K562 (cell line): ENCODE data around the gene HS3ST4. TPM values are rescaled to one million over a fixed set of nuclear protein-coding genes. Genes with fewer than 3 reads are reported as not detected.

Experiments used
- ATAC-seq: fragments of 200-7000 bp; cut with Tn5 transposase; 3 replicates; pipeline ENCODE4 v1.9.1; 2020; ENCODE audit warnings: moderate library complexity
- BruUV-seq: library from RNA; stranded (reverse); fragments of 400-500 nt; replicated peaks from 2 replicates; lab custom pipeline; 2021; lab: Mats Ljungman, UMichigan
- CTCF ChIA-PET: fragments of 300-600 bp; formaldehyde crosslinking; extraction: SDS; loops from one replicate; lab custom pipeline; 2021; ENCODE audit warnings: low intra/inter-chr PET ratio; lab: Yijun Ruan, JAX
- POLR2A ChIA-PET: fragments of 300-600, 350-650 bp; sonication (Branson Sonifier 250); formaldehyde crosslinking; extraction: SDS; loops from one replicate; lab custom pipeline; 2021; ENCODE audit warnings: antibody characterized with exemption, inconsistent platforms; lab: Yijun Ruan, JAX
- DNase-seq, 4 experiments: peaks; one replicate each; pipeline versions ENCODE4 v3.0.0 to v3.0.0-alpha.2; 2011 to 2018; ENCODE audit warnings: low spot score in 3 of 4, mixed read lengths in 3 of 4; ENCODE audit errors: extremely low read depth in 1 of 4
- FAIRE-seq: peaks from 2 replicates; lab custom pipeline; 2011; peaks lifted over from hg19 to GRCh38; lab: Jason Lieb, UNC
- H2AFZ ChIP-seq: 2 replicates; pipeline ENCODE4 v1.6.0; 2011; ENCODE audit warnings: low read depth, low read length, control low read depth, inconsistent platforms
- H3K27ac ChIP-seq: fragments of 200-600 bp; 3 replicates; pipeline ENCODE4 v1.8.0; 2011; ENCODE audit warnings: low read depth, mild to moderate bottlenecking, control low read depth, inconsistent platforms, low read length, moderate library complexity, mixed read lengths; ENCODE audit errors: extremely low read depth
- H3K27me3 ChIP-seq, 2 experiments: fragments of 300-600 bp in 1 of 2; 2 replicates in 1 of 2; 3 replicates in 1 of 2; pipeline versions ENCODE4 v1.6.0 to v1.8.0; 2011; ENCODE audit warnings: inconsistent platforms in 2 of 2, low read length in 2 of 2, mild to moderate bottlenecking in 1 of 2, mixed read lengths in 1 of 2, moderate library complexity in 1 of 2; ENCODE audit not compliant: control insufficient read depth in 2 of 2, insufficient read depth in 2 of 2
- H3K36me3 ChIP-seq: fragments of 300-600 bp; 3 replicates; pipeline ENCODE4 v1.8.0; 2011; ENCODE audit warnings: mild to moderate bottlenecking, low read length, inconsistent platforms; ENCODE audit not compliant: control insufficient read depth, insufficient read depth
- H3K4me1 ChIP-seq, 2 experiments: fragments of 200-600 bp in 1 of 2; replicated peaks in 1 of 2; 2 replicates in 1 of 2; 3 replicates in 1 of 2; pipeline versions ENCODE4 v1.5.1 to v1.8.0; 2011; ENCODE audit warnings: inconsistent platforms in 2 of 2, low read length in 2 of 2, mild to moderate bottlenecking in 1 of 2, mixed read lengths in 1 of 2, moderate library complexity in 1 of 2; ENCODE audit not compliant: control insufficient read depth in 2 of 2, insufficient read depth in 2 of 2
- H3K4me2 ChIP-seq: 2 replicates; pipeline ENCODE4 v1.6.1; 2011; ENCODE audit warnings: low read length, control low read depth, inconsistent platforms, mixed read lengths; ENCODE audit not compliant: insufficient read depth
- H3K4me3 ChIP-seq: fragments of 200-600 bp; sonication (generic), shearing (Covaris generic); 2 replicates; pipeline ENCODE4 v1.5.1; 2016; ENCODE audit warnings: control low read depth, inconsistent platforms
- H3K79me2 ChIP-seq: fragments of 200-600 bp; 3 replicates; pipeline ENCODE4 v1.8.0; 2011; ENCODE audit warnings: low read length, inconsistent platforms; ENCODE audit not compliant: control insufficient read depth, insufficient read depth
- H3K9ac ChIP-seq, 2 experiments: 2 replicates each; pipeline versions ENCODE4 v1.6.0 to v1.6.1; 2011; ENCODE audit warnings: low read depth in 2 of 2, low read length in 2 of 2, control low read depth in 1 of 2, inconsistent platforms in 1 of 2, mild to moderate bottlenecking in 1 of 2, mixed read lengths in 1 of 2; ENCODE audit not compliant: insufficient read depth in 1 of 2
- H3K9me1 ChIP-seq: one replicate; pipeline ENCODE4 v1.6.0; 2011; ENCODE audit warnings: inconsistent platforms, mild to moderate bottlenecking, low read length, moderate library complexity; ENCODE audit not compliant: control insufficient read depth, insufficient read depth
- H3K9me3 ChIP-seq: replicated peaks from 2 replicates; pipeline ENCODE4 v1.5.1; 2011; ENCODE audit warnings: low read depth, low read length, inconsistent platforms; ENCODE audit not compliant: control insufficient read depth, insufficient read depth
- H4K20me1 ChIP-seq: replicated peaks from 2 replicates; pipeline ENCODE4 v1.6.1; 2011; ENCODE audit warnings: low read length, inconsistent platforms, mixed read lengths; ENCODE audit not compliant: control insufficient read depth, insufficient read depth
- CEBPB ChIP-seq: fragments of 450-650 bp; IDR thresholded peaks from 2 replicates; pipeline ENCODE4 v1.6.1; 2016; ENCODE audit warnings: missing genetic modification characterization, missing compliant biosample characterization
- ESRRA ChIP-seq: fragments of 450-650 bp; IDR thresholded peaks from 2 replicates; pipeline ENCODE4 v1.6.1; 2014; ENCODE audit warnings: low read depth, mild to moderate bottlenecking, moderate library complexity, borderline replicate concordance
- FIP1L1 ChIP-seq: fragments of 200-400 bp; formaldehyde crosslinking; IDR thresholded peaks from 2 replicates; pipeline ENCODE4 v1.6.1; 2018; ENCODE audit warnings: mild to moderate bottlenecking, low read depth, low read length; ENCODE audit not compliant: poor library complexity, severe bottlenecking
- IFI16 ChIP-seq: fragments of 250-450 bp; sonication (Bioruptor Pico); IDR thresholded peaks from 2 replicates; pipeline ENCODE4 v2.1.2; 2022; ENCODE audit warnings: mild to moderate bottlenecking, inconsistent platforms
- KDM1A ChIP-seq, 2 experiments: fragments of 450-650 bp; IDR thresholded peaks; 2 replicates each; pipeline ENCODE4 v1.6.1; 2016; ENCODE audit warnings: mild to moderate bottlenecking in 2 of 2
- MAFG ChIP-seq: fragments of 450-650 bp; conservative IDR thresholded peaks from 2 replicates; pipeline ENCODE4 v1.6.1; 2016; ENCODE audit warnings: missing genetic modification characterization, missing compliant biosample characterization
- MTF1 ChIP-seq: fragments of 250-450 bp; sonication (Bioruptor Pico); IDR thresholded peaks from 2 replicates; pipeline ENCODE4 v1.9.0; 2021; ENCODE audit warnings: moderate library complexity, mild to moderate bottlenecking, inconsistent platforms, borderline replicate concordance
- PCBP1 ChIP-seq: fragments of 200-400 bp; formaldehyde crosslinking; IDR thresholded peaks from 2 replicates; pipeline ENCODE4 v1.6.1; 2018; ENCODE audit warnings: mild to moderate bottlenecking, low read depth, low read length; ENCODE audit not compliant: poor library complexity, severe bottlenecking
- RFX7 ChIP-seq: fragments of 250-450 bp; sonication (Bioruptor Pico); IDR thresholded peaks from 2 replicates; pipeline ENCODE4 v1.5.1; 2021; ENCODE audit warnings: mild to moderate bottlenecking
- SAP30 ChIP-seq: fragments of 200-600 bp; sonication (generic); IDR thresholded peaks from 2 replicates; pipeline ENCODE4 v1.6.1; 2012; ENCODE audit warnings: borderline replicate concordance, low read depth, mild to moderate bottlenecking, moderate library complexity, low read length, control low read depth, inconsistent platforms; ENCODE audit not compliant: insufficient read depth, poor library complexity, severe bottlenecking
- SRSF9 ChIP-seq: fragments of 200-400 bp; formaldehyde crosslinking; IDR thresholded peaks from 2 replicates; pipeline ENCODE4 v1.6.1; 2017; ENCODE audit warnings: low read depth, low read length, borderline replicate concordance
- VEZF1 ChIP-seq: fragments of 200-800 bp; sonication (Bioruptor generic); IDR thresholded peaks from 2 replicates; pipeline ENCODE4 v1.6.1; 2017; ENCODE audit warnings: missing genetic modification characterization, missing compliant biosample characterization
- ZFPM2 ChIP-seq: fragments of 250-450 bp; sonication (Bioruptor Pico); IDR thresholded peaks from 2 replicates; pipeline ENCODE4 v1.5.1; 2022; ENCODE audit warnings: mild to moderate bottlenecking
- ZNF311 ChIP-seq: fragments of 250-450 bp; sonication (Bioruptor Pico); IDR thresholded peaks from 2 replicates; pipeline ENCODE4 v1.4.0; 2020; ENCODE audit warnings: mild to moderate bottlenecking, moderate library complexity
- ZNF316 ChIP-seq: fragments of 450-650 bp; IDR thresholded peaks from 2 replicates; pipeline ENCODE4 v1.6.1; 2016
- ZNF354B ChIP-seq: fragments of 250-450 bp; sonication (Bioruptor Pico); IDR thresholded peaks from 2 replicates; pipeline ENCODE4 v1.4.0; 2020
- WGBS: fragments of 100-300 bp; shearing (Covaris generic); methylation state at CpG from one replicate; pipeline ENCODE4 v1.1.6; 2016; ENCODE audit warnings: low coverage, mixed read lengths; ENCODE audit not compliant: insufficient coverage; ENCODE audit errors: missing lambda C conversion rate; 5-methylcytosine and 5-hydroxymethylcytosine counted together
- in situ Hi-C: fragments of 300-500 bp; cut with MboI; formaldehyde crosslinking; loops from 4 replicates; pipeline ENCODE4 v1.15.0; 2018; ENCODE audit warnings: inconsistent platforms, mixed read lengths
- intact Hi-C: fragments of 100-400 bp; cut with micrococcal nuclease; formaldehyde crosslinking; loops from 2 replicates; pipeline ENCODE4 v1.14.2; 2022
- polyA plus RNA-seq, 8 experiments: library from polyadenylated mRNA; depleted of rRNA in 4 of 8; stranded (reverse) in 5 of 8; unstranded in 3 of 8; fragments of >200 nt; fragmentation: Nextera tagmentation in 2 of 8; fragmentation: Illumina TruSeq in 1 of 8; extraction: Ambion mirVana in 2 of 8; extraction: Trizol in 1 of 8; gene quantifications; 2 replicates each; pipeline versions ENCODE4 v1.2.1 to v1.2.3, GENCODE V29; 2011 to 2014; ENCODE audit warnings: inconsistent platforms in 1 of 8, missing spikeins in 1 of 8
- total RNA-seq, 7 experiments: library from RNA; depleted of rRNA in 6 of 7; stranded (reverse); fragments of >200 nt in 6 of 7; fragmentation: Illumina TruSeq in 2 of 7; extraction: Trizol in 2 of 7; gene quantifications; 2 replicates each; pipeline versions ENCODE4 v1.2.1 to v1.2.3, GENCODE V29; 2011 to 2021; ENCODE audit warnings: low replicate concordance in 1 of 7

HS3ST4 gene
- total and polyA plus RNA-seq, 9 of the 15 experiments (the other 6 are each of a cell fraction or from before 2014, with no cell fraction given): not detected

DNA sequence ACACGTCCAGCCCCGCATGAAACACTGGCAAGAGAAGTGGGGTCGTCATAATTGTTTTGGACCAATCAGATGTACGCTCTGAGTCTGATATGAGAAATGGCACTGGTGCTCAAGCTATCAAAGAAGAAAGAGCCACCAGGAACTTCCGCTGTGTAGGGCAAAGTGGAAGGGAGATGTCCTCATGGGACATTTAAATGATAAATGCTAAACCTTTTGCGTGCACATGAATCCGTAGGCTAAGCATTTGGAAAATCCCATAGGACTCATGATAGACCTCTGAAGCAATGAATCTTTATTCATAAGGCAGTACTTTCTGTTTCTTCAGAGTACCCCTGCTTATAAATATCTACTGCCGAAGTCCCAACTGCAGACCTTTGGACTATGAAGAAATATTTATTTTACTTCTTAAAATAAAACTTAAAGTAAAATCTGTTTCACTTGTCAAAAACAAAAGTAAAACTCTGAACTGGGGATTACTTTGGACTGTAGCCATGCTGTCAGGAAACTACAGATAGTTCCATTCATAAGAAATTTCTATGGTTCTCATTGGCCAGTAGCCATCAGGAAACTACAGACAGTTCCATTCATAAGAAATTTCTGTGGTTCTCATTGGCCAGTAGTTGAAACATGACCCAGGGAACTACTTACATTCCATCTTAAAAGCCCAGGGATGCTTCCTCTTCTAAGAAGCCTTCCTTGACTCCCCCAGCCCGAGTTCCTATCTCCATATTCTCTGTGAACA lies 335.1 kb downstream of the HS3ST4 start:
- Histone ChIP-seq H2AFZ (no peak overlapping the region), H3K9me3 (no peaks in the 10 kb centered on the region), H3K27me3 (peaks cover 0 to 5% of the 10 kb centered on the region in 2 experiments; a peak in 1 of 5 replicates), H3K27ac (no peak overlapping the region), H3K4me3 (no peak overlapping the region), H3K9me1 (no peaks in the 10 kb centered on the region), H3K4me1 (no peaks in the 10 kb centered on the region), H3K79me2 (no peaks in the 10 kb centered on the region), H4K20me1 (no peaks in the 10 kb centered on the region; the same call in 1 of the 2 replicates), H3K36me3 (no peaks in the 10 kb centered on the region), H3K9ac (no peak overlapping the region), H3K4me2 (no peak overlapping the region)
- no TSS peak for BruUV-seq
- in situ Hi-C loops (no loop called here), intact Hi-C loops (no loop called here)
- ChIA-PET POLR2A (no interaction called here), CTCF (no interaction called here)
- under 1% methylated on average over 9 of the region's 9 CpGs for WGBS
- TF ChIP-seq CEBPB (tag): no peak
- no peak for TF ChIP-seq MAFG
- no peak for TF ChIP-seq MTF1 (CRISPR knock-in tag)
- no peak for TF ChIP-seq ESRRA
- TF ChIP-seq SRSF9: no peak
- FAIRE-seq (no peak), ATAC-seq (no peak), DNase-seq (no peak)

DNA sequence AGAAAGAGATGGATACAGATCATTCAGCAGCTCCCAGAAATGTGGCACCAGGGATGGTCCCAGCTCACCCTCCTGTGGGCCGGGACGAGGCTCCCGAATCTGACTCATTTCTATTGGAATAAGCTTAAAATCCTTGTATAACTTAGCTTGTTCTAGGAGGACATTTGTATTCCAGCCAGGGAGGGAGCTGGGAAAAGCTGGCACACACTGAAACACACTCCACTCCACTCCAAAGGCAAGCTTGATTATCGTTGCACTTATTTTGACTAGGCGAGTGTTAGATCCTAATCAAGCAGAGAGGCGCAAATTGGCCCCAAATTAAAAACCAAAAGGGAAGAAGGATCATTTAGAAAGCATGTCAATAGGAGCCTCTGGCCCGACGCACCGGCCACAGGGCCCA lies 339.5 kb downstream of the HS3ST4 start:
- Histone ChIP-seq H4K20me1 (no peaks in the 10 kb centered on the region; the same call in 1 of the 2 replicates), H3K4me1 (no peaks in the 10 kb centered on the region), H3K27ac (no peak overlapping the region), H3K36me3 (no peaks in the 10 kb centered on the region), H3K9ac (no peak overlapping the region), H2AFZ (no peak overlapping the region), H3K9me3 (no peaks in the 10 kb centered on the region), H3K4me2 (no peak overlapping the region), H3K4me3 (no peak overlapping the region), H3K79me2 (no peaks in the 10 kb centered on the region), H3K9me1 (no peaks in the 10 kb centered on the region), H3K27me3 (peaks cover 0 to 5% of the 10 kb centered on the region in 2 experiments; a peak in 2 of 5 replicates)
- in situ Hi-C loops (no loop called here), intact Hi-C loops (no loop called here)
- ChIA-PET POLR2A (no interaction called here), CTCF (no interaction called here)
- BruUV-seq: no TSS peak
- ATAC-seq (no peak), DNase-seq (no peak), FAIRE-seq (no peak)
- WGBS: 0% methylated on average over 9 of the region's 9 CpGs
- no peak for TF ChIP-seq VEZF1
- no peak for TF ChIP-seq FIP1L1
- TF ChIP-seq IFI16 (CRISPR knock-in tag): no peak
- TF ChIP-seq PCBP1: no peak
- no peak for TF ChIP-seq RFX7 (CRISPR knock-in tag)
- no peak for TF ChIP-seq ZFPM2 (CRISPR knock-in tag)
- no peak for TF ChIP-seq ZNF311 (CRISPR knock-in tag)
- no peak for TF ChIP-seq ZNF354B (CRISPR knock-in tag)
- TF ChIP-seq ZNF316: no peak
- no peak for TF ChIP-seq KDM1A (IDR thresholded peaks at IDR 0.05)
- no peak for TF ChIP-seq SAP30
